HG03432 (cell line): ENCODE measurements around the gene KNTC1.
"Not testable (repeated sequence)": the region's sequence is repeated elsewhere in the genome, so short reads cannot be mapped to it uniquely, and the experiment has no call there.

Experiments used
- ATAC-seq: cut with Tn5 transposase; IDR thresholded peaks from one replicate; pipeline ENCODE4 v1.9.1; 2021; ENCODE audit warnings: mild to moderate bottlenecking, moderate library complexity; ENCODE audit not compliant: unreplicated experiment

The KNTC1 gene

GRCh38 chr12:122643207-122643805 lies 116.3 kb downstream of the KNTC1 start:
- no peak for ATAC-seq

GRCh38 chr12:122646517-122647217 lies 119.6 kb downstream of the KNTC1 start:
- ATAC-seq = peak; percentile 94

DNA sequence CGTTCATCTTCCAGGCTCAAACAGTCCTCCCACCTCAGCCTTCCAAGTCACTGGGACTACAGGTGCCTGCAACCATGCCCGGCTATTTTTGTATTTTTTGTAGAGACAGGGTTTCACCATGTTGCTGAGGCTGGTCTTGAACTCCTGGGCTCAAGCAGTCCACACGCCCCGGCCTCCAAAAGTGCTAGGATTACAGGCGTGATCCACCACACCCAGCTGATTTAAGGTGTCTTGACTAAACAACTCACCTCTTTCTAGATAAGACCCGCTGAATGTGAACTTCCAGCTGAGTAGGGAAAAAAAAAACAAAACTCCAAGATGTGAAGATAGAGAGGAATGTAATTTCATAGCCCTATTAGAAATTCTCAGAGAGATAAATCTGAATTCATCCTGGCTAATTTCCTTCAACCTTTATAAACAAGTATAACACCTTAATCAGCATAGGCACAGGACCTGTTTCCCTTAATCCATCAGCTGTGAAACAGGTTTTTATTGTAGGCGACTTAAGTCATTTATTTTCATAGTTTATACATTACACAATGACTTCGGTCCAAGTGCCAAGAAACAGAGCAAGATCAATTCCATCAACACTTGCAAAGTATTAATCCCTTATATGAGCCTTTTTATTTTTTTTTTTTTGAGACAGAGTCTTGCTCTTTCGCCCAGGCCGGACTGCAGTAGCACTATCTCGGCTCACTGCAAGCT lies 124.6 kb downstream of the KNTC1 start:
- ATAC-seq = no peak

- not testable (repeated sequence) for ATAC-seq
These were observed 126.2 kb downstream of the KNTC1 start for GRCh38 chr12:122653291-122653690.

DNA sequence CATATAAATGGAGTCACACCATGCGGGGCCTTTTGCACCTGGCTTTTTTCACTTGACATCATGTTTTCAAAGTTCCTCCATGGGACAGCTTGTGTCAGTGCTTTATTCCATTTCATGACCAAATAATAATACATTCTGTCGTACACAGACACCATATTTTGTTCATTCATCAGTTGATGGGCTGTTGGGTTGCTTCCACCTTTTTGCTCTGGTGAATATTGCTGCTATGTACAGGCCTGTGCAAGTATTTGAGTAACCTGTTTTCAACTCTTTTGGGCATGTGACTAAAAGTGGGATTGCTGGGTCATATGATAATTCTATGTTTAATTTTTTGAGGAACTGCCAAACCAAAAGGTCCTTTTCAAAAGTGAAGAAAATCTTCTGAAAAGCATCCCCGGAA lies 129.2 kb downstream of the KNTC1 start:
- no peak for ATAC-seq

DNA sequence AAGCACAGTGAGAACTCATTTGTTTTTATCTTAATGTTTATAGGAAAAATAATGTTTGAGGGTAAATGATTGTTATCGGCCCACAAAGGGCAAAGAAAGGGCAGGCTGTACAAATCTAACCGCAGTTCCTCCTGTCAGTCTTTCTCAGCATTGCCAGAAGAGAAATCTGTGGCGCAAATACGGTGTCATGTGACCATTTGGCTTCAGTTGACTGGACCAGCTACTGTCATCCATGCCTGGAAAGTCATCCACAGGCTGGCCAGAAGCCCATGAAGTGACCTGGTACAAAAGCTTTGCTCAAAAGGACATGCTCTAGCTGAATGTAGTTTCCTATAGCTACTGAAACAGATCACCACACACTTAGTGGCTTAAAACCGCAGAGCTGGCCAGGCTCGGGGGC lies 132.5 kb downstream of the KNTC1 start:
- no peak for ATAC-seq

DNA sequence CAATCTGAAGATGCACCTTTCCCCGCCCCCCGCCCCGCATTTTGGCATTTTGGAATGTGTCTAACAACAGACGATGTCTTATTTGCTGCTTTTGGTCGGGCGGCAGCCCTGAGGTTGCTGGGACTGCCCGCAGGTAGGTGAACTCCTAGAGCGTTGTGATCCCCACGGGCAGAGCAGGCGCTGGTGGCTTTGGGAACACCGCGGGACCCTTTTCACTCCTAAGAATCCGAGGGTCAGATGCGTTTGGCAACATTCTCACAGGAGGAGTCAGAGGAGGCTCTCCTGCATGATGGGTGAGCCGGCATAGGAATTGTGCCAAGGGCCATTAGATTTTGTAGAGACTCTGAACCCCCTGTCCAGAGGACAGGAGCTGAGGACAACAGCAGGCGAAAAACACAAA lies 134.2 kb downstream of the KNTC1 start:
- no peak for ATAC-seq

DNA sequence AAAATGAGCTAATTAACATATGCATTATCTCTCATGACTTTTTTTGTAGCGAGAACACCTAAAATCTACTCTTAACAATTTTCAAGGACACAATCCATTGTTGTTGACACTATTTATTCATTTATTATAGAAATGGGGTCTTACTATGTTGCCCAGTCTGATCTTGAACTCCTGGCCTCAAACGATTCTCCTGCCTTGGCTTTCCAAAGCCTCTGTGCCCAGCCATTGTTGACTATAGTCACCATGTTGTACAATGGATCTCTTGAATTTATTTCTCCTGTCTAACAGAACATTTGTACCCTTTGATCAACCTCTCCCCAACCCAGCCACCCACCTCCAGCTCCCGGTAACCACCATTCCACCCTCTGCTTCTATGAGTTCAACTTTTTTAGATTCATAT lies 134.9 kb downstream of the KNTC1 start:
- no peak for ATAC-seq

- ATAC-seq = no peak
These were observed 138.3 kb downstream of the KNTC1 start for GRCh38 chr12:122665349-122665748.

- ATAC-seq = no peak
These were observed 138.7 kb downstream of the KNTC1 start for GRCh38 chr12:122665759-122666158.

GRCh38 chr12:122668268-122668667 lies 141.2 kb downstream of the KNTC1 start:
- ATAC-seq = no peak

GRCh38 chr12:122669397-122670070 lies 142.5 kb downstream of the KNTC1 start:
- no peak for ATAC-seq

DNA sequence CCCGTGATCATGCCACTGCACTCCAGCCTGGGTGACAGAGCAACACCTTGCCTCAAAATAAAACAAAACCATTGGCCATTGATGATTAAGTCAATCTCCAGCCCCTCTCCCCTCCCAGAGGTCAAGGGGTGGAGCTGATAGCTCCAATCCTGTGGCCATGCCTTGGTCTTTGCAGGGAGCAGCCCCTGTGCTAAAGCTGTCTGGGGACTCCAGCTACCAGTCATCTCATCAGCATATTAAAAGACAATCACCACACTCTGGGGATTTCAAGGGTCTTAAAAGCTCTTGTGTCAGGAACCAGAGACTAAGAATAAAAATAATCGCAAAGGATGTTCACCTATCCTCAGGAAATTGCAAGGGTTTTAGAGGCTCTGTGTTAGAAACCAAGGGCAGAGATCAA lies 145.5 kb downstream of the KNTC1 start:
- ATAC-seq = no peak
